Measurements from ENCODE around the gene CDC42SE2. TPM values are rescaled to one million over a fixed set of nuclear protein-coding genes. Genes with fewer than 3 reads are reported as not detected.

CDC42SE2 gene
- polyA plus RNA-seq, 1 donor from 2014 or later = 48.2 TPM

DNA sequence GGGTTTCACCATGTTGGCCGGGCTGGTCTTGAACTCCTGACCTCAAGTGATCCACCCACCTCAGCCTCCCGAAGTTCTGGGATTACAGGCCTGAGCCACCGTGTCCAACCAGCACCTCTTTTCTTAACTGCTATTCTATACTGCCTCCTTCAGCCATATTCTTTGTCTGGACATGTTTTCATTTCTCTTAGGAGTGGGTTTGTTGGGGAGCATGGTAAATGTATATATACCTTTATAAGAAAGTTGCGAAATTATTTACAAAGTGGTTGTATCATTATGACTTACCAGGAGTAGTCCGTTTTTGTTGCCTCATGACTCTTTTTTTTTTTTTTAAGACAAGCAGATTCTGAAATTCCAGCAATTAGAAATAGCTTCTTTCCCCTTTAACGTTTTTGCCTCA, 38.7 kb downstream of the CDC42SE2 start:
- Histone ChIP-seq H4K20me1 (ENCODE audit: insufficient read depth) (no peaks in the 10 kb centered on the region), H3K4me2 (ENCODE audit: low read length) (no peak overlapping the region), H3K79me2 (replicated peaks; ENCODE audit: insufficient read depth, low read length) (peaks cover 42% of the 10 kb centered on the region), H3K27ac (ENCODE audit: low read length) (no peak overlapping the region), H3K27me3 (ENCODE audit: insufficient read depth, low read depth, low read length) (no peaks in the 10 kb centered on the region), H3F3A (ENCODE audit: insufficient read depth, low read length, poor library complexity, severe bottlenecking) (no peaks in the 10 kb centered on the region), H3K36me3 (ENCODE audit: insufficient read depth, low read length) (no peaks in the 10 kb centered on the region), H3K9me3 (ENCODE audit: low read length) (no peaks in the 10 kb centered on the region), H2AFZ (ENCODE audit: low read depth, low read length) (no peak overlapping the region), H3K9ac (ENCODE audit: low read length) (no peak overlapping the region), H3K4me3 (ENCODE audit: low read length) (no peak overlapping the region), H3K9me2 (ENCODE audit: insufficient read depth, low read length) (no peaks in the 10 kb centered on the region)
- TF ChIP-seq, protein P1, sequence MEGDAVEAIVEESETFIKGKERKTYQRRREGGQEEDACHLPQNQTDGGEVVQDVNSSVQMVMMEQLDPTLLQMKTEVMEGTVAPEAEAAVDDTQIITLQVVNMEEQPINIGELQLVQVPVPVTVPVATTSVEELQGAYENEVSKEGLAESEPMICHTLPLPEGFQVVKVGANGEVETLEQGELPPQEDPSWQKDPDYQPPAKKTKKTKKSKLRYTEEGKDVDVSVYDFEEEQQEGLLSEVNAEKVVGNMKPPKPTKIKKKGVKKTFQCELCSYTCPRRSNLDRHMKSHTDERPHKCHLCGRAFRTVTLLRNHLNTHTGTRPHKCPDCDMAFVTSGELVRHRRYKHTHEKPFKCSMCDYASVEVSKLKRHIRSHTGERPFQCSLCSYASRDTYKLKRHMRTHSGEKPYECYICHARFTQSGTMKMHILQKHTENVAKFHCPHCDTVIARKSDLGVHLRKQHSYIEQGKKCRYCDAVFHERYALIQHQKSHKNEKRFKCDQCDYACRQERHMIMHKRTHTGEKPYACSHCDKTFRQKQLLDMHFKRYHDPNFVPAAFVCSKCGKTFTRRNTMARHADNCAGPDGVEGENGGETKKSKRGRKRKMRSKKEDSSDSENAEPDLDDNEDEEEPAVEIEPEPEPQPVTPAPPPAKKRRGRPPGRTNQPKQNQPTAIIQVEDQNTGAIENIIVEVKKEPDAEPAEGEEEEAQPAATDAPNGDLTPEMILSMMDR (IDR thresholded peaks at IDR 0.05; ENCODE audit: poor library complexity, severe bottlenecking) = no peak
- TF ChIP-seq, protein P2, sequence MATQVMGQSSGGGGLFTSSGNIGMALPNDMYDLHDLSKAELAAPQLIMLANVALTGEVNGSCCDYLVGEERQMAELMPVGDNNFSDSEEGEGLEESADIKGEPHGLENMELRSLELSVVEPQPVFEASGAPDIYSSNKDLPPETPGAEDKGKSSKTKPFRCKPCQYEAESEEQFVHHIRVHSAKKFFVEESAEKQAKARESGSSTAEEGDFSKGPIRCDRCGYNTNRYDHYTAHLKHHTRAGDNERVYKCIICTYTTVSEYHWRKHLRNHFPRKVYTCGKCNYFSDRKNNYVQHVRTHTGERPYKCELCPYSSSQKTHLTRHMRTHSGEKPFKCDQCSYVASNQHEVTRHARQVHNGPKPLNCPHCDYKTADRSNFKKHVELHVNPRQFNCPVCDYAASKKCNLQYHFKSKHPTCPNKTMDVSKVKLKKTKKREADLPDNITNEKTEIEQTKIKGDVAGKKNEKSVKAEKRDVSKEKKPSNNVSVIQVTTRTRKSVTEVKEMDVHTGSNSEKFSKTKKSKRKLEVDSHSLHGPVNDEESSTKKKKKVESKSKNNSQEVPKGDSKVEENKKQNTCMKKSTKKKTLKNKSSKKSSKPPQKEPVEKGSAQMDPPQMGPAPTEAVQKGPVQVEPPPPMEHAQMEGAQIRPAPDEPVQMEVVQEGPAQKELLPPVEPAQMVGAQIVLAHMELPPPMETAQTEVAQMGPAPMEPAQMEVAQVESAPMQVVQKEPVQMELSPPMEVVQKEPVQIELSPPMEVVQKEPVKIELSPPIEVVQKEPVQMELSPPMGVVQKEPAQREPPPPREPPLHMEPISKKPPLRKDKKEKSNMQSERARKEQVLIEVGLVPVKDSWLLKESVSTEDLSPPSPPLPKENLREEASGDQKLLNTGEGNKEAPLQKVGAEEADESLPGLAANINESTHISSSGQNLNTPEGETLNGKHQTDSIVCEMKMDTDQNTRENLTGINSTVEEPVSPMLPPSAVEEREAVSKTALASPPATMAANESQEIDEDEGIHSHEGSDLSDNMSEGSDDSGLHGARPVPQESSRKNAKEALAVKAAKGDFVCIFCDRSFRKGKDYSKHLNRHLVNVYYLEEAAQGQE (IDR thresholded peaks at IDR 0.05; ENCODE audit: borderline replicate concordance) = no peak
- TF ChIP-seq EP300 (conservative IDR thresholded peaks at IDR 0.05; ENCODE audit: poor library complexity, severe bottlenecking) (no peak), MXI1 (conservative IDR thresholded peaks at IDR 0.05; ENCODE audit: poor library complexity, severe bottlenecking) (no peak), EZH2 (IDR thresholded peaks at IDR 0.05; ENCODE audit: borderline replicate concordance, insufficient read depth, low read length, poor library complexity, severe bottlenecking) (no peak), TAF1 (IDR thresholded peaks at IDR 0.05; ENCODE audit: low read depth) (no peak), RAD21 (conservative IDR thresholded peaks at IDR 0.05) (no peak), POLR2AphosphoS5 (IDR thresholded peaks at IDR 0.05) (no peak), SMC3 (conservative IDR thresholded peaks at IDR 0.05; ENCODE audit: poor library complexity) (no peak)

DNA sequence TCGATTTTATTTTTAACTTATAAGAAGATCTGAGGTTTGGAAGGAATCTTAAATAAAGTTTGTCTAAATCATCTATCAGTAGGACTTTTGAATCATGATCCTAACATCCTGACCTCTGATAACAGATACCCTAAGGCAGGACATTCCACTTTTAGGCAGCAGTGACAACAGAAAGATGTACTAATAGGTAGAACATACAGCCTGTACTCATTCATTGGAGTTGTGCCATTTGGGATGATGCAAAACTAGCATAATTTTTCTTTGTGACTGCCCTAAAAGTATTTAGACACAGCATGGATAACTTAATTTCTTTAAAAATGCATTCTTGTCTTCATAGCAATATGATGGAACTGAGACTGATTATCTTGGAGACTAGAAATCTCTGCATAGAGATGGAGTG, 39.7 kb downstream of the CDC42SE2 start:
- no peaks in the 10 kb centered on the region for H3K27me3 ChIP-seq (ENCODE audit: insufficient read depth, low read depth, low read length)
- H3K4me3 ChIP-seq (ENCODE audit: low read length) = no peak overlapping the region
- no peaks in the 10 kb centered on the region for H3K36me3 ChIP-seq (ENCODE audit: insufficient read depth, low read length)
- H3K27ac ChIP-seq (ENCODE audit: low read length) = no peak overlapping the region
- no peak overlapping the region for H3K9ac ChIP-seq (ENCODE audit: low read length)
- no peaks in the 10 kb centered on the region for H3K9me3 ChIP-seq (ENCODE audit: low read length)
- TF ChIP-seq EZH2 (IDR thresholded peaks at IDR 0.05; ENCODE audit: borderline replicate concordance, insufficient read depth, low read length, poor library complexity, severe bottlenecking) = no peak
- TF ChIP-seq RAD21 (conservative IDR thresholded peaks at IDR 0.05) = no peak
- TF ChIP-seq, protein P1 (IDR thresholded peaks at IDR 0.05; ENCODE audit: poor library complexity, severe bottlenecking) = no peak
- no peak for TF ChIP-seq MXI1 (conservative IDR thresholded peaks at IDR 0.05; ENCODE audit: poor library complexity, severe bottlenecking)
- TF ChIP-seq EP300 (conservative IDR thresholded peaks at IDR 0.05; ENCODE audit: poor library complexity, severe bottlenecking) = no peak
- H3K9me2 ChIP-seq (ENCODE audit: insufficient read depth, low read length) = no peaks in the 10 kb centered on the region
- H4K20me1 ChIP-seq (ENCODE audit: insufficient read depth) = no peaks in the 10 kb centered on the region
- peaks cover 42% of the 10 kb centered on the region for H3K79me2 ChIP-seq (replicated peaks; ENCODE audit: insufficient read depth, low read length)
- no peaks in the 10 kb centered on the region for H3F3A ChIP-seq (ENCODE audit: insufficient read depth, low read length, poor library complexity, severe bottlenecking)
- H2AFZ ChIP-seq (ENCODE audit: low read depth, low read length) = no peak overlapping the region
- no peak overlapping the region for H3K4me2 ChIP-seq (ENCODE audit: low read length)

Data from neural cell (in vitro differentiated cells).